HCEC 1CT (cell line): Measurements from ENCODE around the gene ZNF225.
A peak's percentile ranks its signal among the peaks of the same experiment; 100 is the strongest.
"Not testable (repeated sequence)": the region's sequence is repeated elsewhere in the genome, so short reads cannot be mapped to it uniquely, and the experiment has no call there.

Experiments
- DNase-seq: peaks from one replicate; pipeline ENCODE4 v3.0.0-alpha.2; 2017

ZNF225 gene

GRCh38 chr19:44113138-44113783 lies at the start of gene ZNF225:
TSS of gene ZNF225 (plus strand) at chr19:44113399. CDS start at chr19:44115828, 2,429 bp downstream.
- DNase-seq: peak; percentile 98

- DNase-seq: no peak
Observed at GRCh38 chr19:44066305-44066704, 46.9 kb upstream of the ZNF225 start.

- no peak for DNase-seq
Observed at GRCh38 chr19:44069415-44069814, 43.8 kb upstream of the ZNF225 start.

GRCh38 chr19:44071824-44072542 lies 41.2 kb upstream of the ZNF225 start, which contains the start of gene ZNF284:
TSS of gene ZNF284 (plus strand) at chr19:44072159. CDS start at chr19:44076390, 4,231 bp downstream.
- DNase-seq: peak; percentile 87

- peak; percentile 10 for DNase-seq
Observed at GRCh38 chr19:44072543-44073401, 40.4 kb upstream of the ZNF225 start.

GRCh38 chr19:44076325-44076724 lies 36.9 kb upstream of the ZNF225 start:
- no peak for DNase-seq

GRCh38 chr19:44092108-44092507 lies 21.1 kb upstream of the ZNF225 start:
- DNase-seq: no peak

GRCh38 chr19:44093931-44094765 lies 19.1 kb upstream of the ZNF225 start, which contains the start of gene ZNF224:
TSS of gene ZNF224 (plus strand) at chr19:44094361. CDS start at chr19:44097874, 3,513 bp downstream.
- DNase-seq: peak; percentile 91

- DNase-seq: no peak
Observed at GRCh38 chr19:44107751-44108150, 5.4 kb upstream of the ZNF225 start.

- DNase-seq: no peak
Observed at GRCh38 chr19:44109458-44109857, 3.7 kb upstream of the ZNF225 start.

GRCh38 chr19:44111910-44112463 lies 1.2 kb upstream of the ZNF225 start:
- peak; percentile 77 for DNase-seq

GRCh38 chr19:44112802-44113137 lies 429 bp upstream of the ZNF225 start:
- no peak for DNase-seq

GRCh38 chr19:44113784-44114390 lies 688 bp downstream of the ZNF225 start:
- DNase-seq: no peak

- not testable (repeated sequence) for DNase-seq
Observed at GRCh38 chr19:44121162-44121561, 8.0 kb downstream of the ZNF225 start.

- DNase-seq: no peak
Observed at GRCh38 chr19:44131955-44132354, 18.8 kb downstream of the ZNF225 start.

- DNase-seq: peak; percentile 67
Observed at GRCh38 chr19:44141191-44142058, 28.2 kb downstream of the ZNF225 start, which contains the start of gene ZNF234. TSS of gene ZNF234 (plus strand) at chr19:44141554. CDS start at chr19:44144633, 3,079 bp downstream.

GRCh38 chr19:44142059-44142433 lies 28.8 kb downstream of the ZNF225 start:
- DNase-seq: peak; percentile 14

GRCh38 chr19:44149776-44150175 lies 36.6 kb downstream of the ZNF225 start:
- no peak for DNase-seq

- no peak for DNase-seq
Observed at GRCh38 chr19:44151491-44151890, 38.3 kb downstream of the ZNF225 start.

- no peak for DNase-seq
Observed at GRCh38 chr19:44156475-44156874, 43.3 kb downstream of the ZNF225 start.

- no peak for DNase-seq
Observed at GRCh38 chr19:44163789-44164188, 50.6 kb downstream of the ZNF225 start.
